Coronary artery (tissue), 2 donors: ENCODE measurements around the gene CDX2.

Experiments used
- DNase-seq: peaks from one replicate; pipeline ENCODE4 v3.0.0-alpha.2; 2017; ENCODE audit warnings: low spot score
- H3K27ac ChIP-seq, 2 donors: fragments of 200-600 bp; sonication (generic); one replicate each; pipeline ENCODE4 v1.5.1; 2016 to 2019
- H3K4me3 ChIP-seq: fragments of 200-600 bp; sonication (generic); 2 replicates; pipeline ENCODE4 v1.5.1; 2016; ENCODE audit warnings: mild to moderate bottlenecking, moderate library complexity
- CTCF ChIP-seq: fragments of 200-600 bp; sonication (generic); IDR thresholded peaks from one replicate; pipeline ENCODE4 v1.5.1; 2019; ENCODE audit warnings: antibody characterized with exemption

Gene CDX2

GRCh38 chr13:27978301-27978968, 9.3 kb upstream of the CDX2 start:
- DNase-seq, result no peak
- no peak for TF ChIP-seq CTCF
- H3K27ac ChIP-seq, result no peak overlapping the region
- H3K4me3 ChIP-seq, result peak overlapping the region; percentile 30

GRCh38 chr13:27977476-27978300, 8.6 kb upstream of the CDX2 start:
- peak overlapping the region; percentile 30 for H3K4me3 ChIP-seq
- TF ChIP-seq CTCF, result no peak
- no peak for DNase-seq
- no peak overlapping the region for H3K27ac ChIP-seq

- TF ChIP-seq CTCF, result no peak
- no peak overlapping the region for H3K4me3 ChIP-seq
- H3K27ac ChIP-seq, result no peak overlapping the region
- DNase-seq, result no peak
Observed at GRCh38 chr13:27976362-27977091, 7.4 kb upstream of the CDX2 start.

GRCh38 chr13:27975564-27976361, 6.6 kb upstream of the CDX2 start:
- Histone ChIP-seq H3K27ac (no peak overlapping the region), H3K4me3 (no peak overlapping the region)
- no peak for TF ChIP-seq CTCF
- DNase-seq, result no peak

- no peak overlapping the region for H3K27ac ChIP-seq
- TF ChIP-seq CTCF, result no peak
- H3K4me3 ChIP-seq, result no peak overlapping the region
- no peak for DNase-seq
Observed at GRCh38 chr13:27973961-27974662, 5.0 kb upstream of the CDX2 start.

GRCh38 chr13:27973291-27973690, 4.2 kb upstream of the CDX2 start:
- no peak for DNase-seq

More at GRCh38 chr13:27973291-27973690, 4.2 kb upstream of the CDX2 start:
- H3K27ac ChIP-seq, result no peak overlapping the region
- no peak for TF ChIP-seq CTCF
- H3K4me3 ChIP-seq, result no peak overlapping the region
